Astrocyte (in vitro differentiated cells and primary cell): ENCODE measurements around the gene AMT. TPM values are rescaled to one million over a fixed set of nuclear protein-coding genes. Genes with fewer than 3 reads are reported as not detected.
"Not testable (repeated sequence)": the region's sequence is repeated elsewhere in the genome, so short reads cannot be mapped to it uniquely, and the experiment has no call there.

Experiments
- DNase-seq: peaks from one replicate; pipeline ENCODE4 v3.0.0-alpha.2; 2010; ENCODE audit warnings: low read depth
- FAIRE-seq: peaks from 2 replicates; lab custom pipeline; 2011; peaks lifted over from hg19 to GRCh38; lab: Jason Lieb, UNC
- H2AFZ ChIP-seq: 2 replicates; pipeline ENCODE4 v1.6.0; 2012; ENCODE audit warnings: low read depth, low read length, inconsistent platforms
- H3K27ac ChIP-seq: 2 replicates; pipeline ENCODE4 v1.5.1; 2011; ENCODE audit warnings: low read depth, low read length, inconsistent platforms
- H3K27me3 ChIP-seq: 2 replicates; pipeline ENCODE4 v1.6.0; 2011; ENCODE audit warnings: low read length, inconsistent platforms; ENCODE audit not compliant: insufficient read depth
- H3K36me3 ChIP-seq: 2 replicates; pipeline ENCODE4 v1.5.1; 2011; ENCODE audit warnings: low read length, inconsistent platforms; ENCODE audit not compliant: insufficient read depth
- H3K4me1 ChIP-seq: 2 replicates; pipeline ENCODE4 v1.5.1; 2011; ENCODE audit warnings: low read length, inconsistent platforms; ENCODE audit not compliant: insufficient read depth
- H3K4me2 ChIP-seq: 2 replicates; pipeline ENCODE4 v1.6.0; 2012; ENCODE audit warnings: low read length, inconsistent platforms
- H3K4me3 ChIP-seq: 2 replicates; pipeline ENCODE4 v1.5.1; 2011; ENCODE audit warnings: low read depth, mild to moderate bottlenecking, low read length, inconsistent platforms; ENCODE audit not compliant: insufficient read depth
- H3K79me2 ChIP-seq: 2 replicates; pipeline ENCODE4 v1.6.0; 2012; ENCODE audit warnings: mild to moderate bottlenecking, low read length, inconsistent platforms; ENCODE audit not compliant: insufficient read depth
- H3K9ac ChIP-seq: 2 replicates; pipeline ENCODE4 v1.6.0; 2012; ENCODE audit warnings: mild to moderate bottlenecking, low read length, inconsistent platforms
- H3K9me3 ChIP-seq: 2 replicates; pipeline ENCODE4 v1.5.1; 2012; ENCODE audit warnings: low read depth, mild to moderate bottlenecking, low read length, inconsistent platforms; ENCODE audit not compliant: insufficient read depth
- H4K20me1 ChIP-seq: 2 replicates; pipeline ENCODE4 v1.6.0; 2012; ENCODE audit warnings: low read length, inconsistent platforms; ENCODE audit not compliant: insufficient read depth
- H3K27ac Mint-ChIP-seq: one replicate; pipeline ENCODE4 v1.8.0; 2021; ENCODE audit warnings: mild to moderate bottlenecking, mixed read lengths; ENCODE audit not compliant: unreplicated experiment
- H3K27me3 Mint-ChIP-seq: one replicate; pipeline ENCODE4 v1.8.0; 2021; ENCODE audit warnings: low read depth, mixed read lengths; ENCODE audit not compliant: unreplicated experiment
- H3K36me3 Mint-ChIP-seq: one replicate; pipeline ENCODE4 v1.8.0; 2021; ENCODE audit warnings: low read depth, mixed read lengths; ENCODE audit not compliant: unreplicated experiment
- H3K4me1 Mint-ChIP-seq: one replicate; pipeline ENCODE4 v1.8.0; 2021; ENCODE audit warnings: low read depth, mixed read lengths; ENCODE audit not compliant: unreplicated experiment
- H3K4me3 Mint-ChIP-seq: one replicate; pipeline ENCODE4 v1.8.0; 2021; ENCODE audit warnings: mild to moderate bottlenecking, moderate library complexity, mixed read lengths; ENCODE audit not compliant: unreplicated experiment
- H3K9me3 Mint-ChIP-seq: one replicate; pipeline ENCODE4 v1.8.0; 2021; ENCODE audit warnings: mild to moderate bottlenecking, mixed read lengths; ENCODE audit not compliant: unreplicated experiment
- CTCF ChIP-seq: IDR thresholded peaks from 2 replicates; pipeline ENCODE4 v1.5.1; 2011; ENCODE audit warnings: low read depth, mild to moderate bottlenecking, inconsistent platforms, low read length, moderate library complexity; ENCODE audit not compliant: insufficient read depth
- EZH2 ChIP-seq: IDR thresholded peaks from 2 replicates; pipeline ENCODE4 v1.6.1; 2012; ENCODE audit warnings: mild to moderate bottlenecking, low read length, inconsistent platforms; ENCODE audit not compliant: insufficient read depth
- total RNA-seq: library from RNA; stranded (reverse); gene quantifications from 2 replicates; pipeline ENCODE4 v1.2.1, GENCODE V29; 2021

AMT gene
- total RNA-seq, 1 donor from 2014 or later, result 5.2 TPM

GRCh38 chr3:49401766-49402165, 20.5 kb downstream of the AMT start:
- Histone ChIP-seq H3K4me1 (peaks cover 7% of the 10 kb centered on the region), H2AFZ (no peak overlapping the region), H3K27ac (no peak overlapping the region), H3K27me3 (no peaks in the 10 kb centered on the region), H3K9ac (no peak overlapping the region), H3K4me2 (no peak overlapping the region), H3K4me3 (no peak overlapping the region), H3K36me3 (peaks cover 10% of the 10 kb centered on the region), H3K9me3 (no peaks in the 10 kb centered on the region), H4K20me1 (peaks cover 96% of the 10 kb centered on the region), H3K79me2 (peaks cover 99% of the 10 kb centered on the region)
- Mint-ChIP-seq H3K27me3 (no peaks in the 10 kb centered on the region), H3K4me3 (no peak overlapping the region), H3K36me3 (peaks cover 2% of the 10 kb centered on the region), H3K9me3 (no peaks in the 10 kb centered on the region), H3K4me1 (peaks cover 21% of the 10 kb centered on the region), H3K27ac (no peak overlapping the region)
- FAIRE-seq (no peak), DNase-seq (no peak)
- no peak for TF ChIP-seq EZH2
- no peak for TF ChIP-seq CTCF

GRCh38 chr3:49399461-49399860, 22.8 kb downstream of the AMT start:
- H3K4me2 ChIP-seq, result peak overlapping the region; percentile 8
- H3K9me3 ChIP-seq, result no peaks in the 10 kb centered on the region
- peaks cover 5% of the 10 kb centered on the region for H3K4me1 ChIP-seq
- H3K27ac ChIP-seq, result no peak overlapping the region
- H3K9ac ChIP-seq, result no peak overlapping the region
- peaks cover 99% of the 10 kb centered on the region for H3K79me2 ChIP-seq
- H3K4me3 Mint-ChIP-seq, result peak overlapping the region; percentile 50
- no peaks in the 10 kb centered on the region for H3K27me3 ChIP-seq
- peaks cover 21% of the 10 kb centered on the region for H3K4me1 Mint-ChIP-seq
- H2AFZ ChIP-seq, result no peak overlapping the region
- peaks cover 14% of the 10 kb centered on the region for H3K36me3 ChIP-seq
- TF ChIP-seq EZH2 (no peak), CTCF (no peak)
- peak overlapping the region; percentile 2 for H3K27ac Mint-ChIP-seq
- peaks cover 8% of the 10 kb centered on the region for H3K36me3 Mint-ChIP-seq
- H3K9me3 Mint-ChIP-seq, result no peaks in the 10 kb centered on the region
- H3K4me3 ChIP-seq, result no peak overlapping the region
- FAIRE-seq, result no peak
- peak; percentile 40 for DNase-seq
- H4K20me1 ChIP-seq, result peaks cover 97% of the 10 kb centered on the region
- no peaks in the 10 kb centered on the region for H3K27me3 Mint-ChIP-seq

GRCh38 chr3:49397470-49397869, 24.8 kb downstream of the AMT start:
- no peak overlapping the region for H2AFZ ChIP-seq
- H3K9ac ChIP-seq, result no peak overlapping the region
- peaks cover 5% of the 10 kb centered on the region for H3K4me1 ChIP-seq
- TF ChIP-seq CTCF, result no peak
- TF ChIP-seq EZH2, result no peak
- peak overlapping the region; percentile 7 for H3K4me3 Mint-ChIP-seq
- no peaks in the 10 kb centered on the region for H3K9me3 Mint-ChIP-seq
- no peak overlapping the region for H3K27ac ChIP-seq
- H3K27me3 ChIP-seq, result no peaks in the 10 kb centered on the region
- no peaks in the 10 kb centered on the region for H3K9me3 ChIP-seq
- H3K4me1 Mint-ChIP-seq, result peaks cover 26% of the 10 kb centered on the region
- H3K27me3 Mint-ChIP-seq, result no peaks in the 10 kb centered on the region
- H3K4me3 ChIP-seq, result no peak overlapping the region
- H3K36me3 Mint-ChIP-seq, result peaks cover 7% of the 10 kb centered on the region
- H4K20me1 ChIP-seq, result peaks cover 92% of the 10 kb centered on the region
- DNase-seq (no peak), FAIRE-seq (no peak)
- H3K27ac Mint-ChIP-seq, result peak overlapping the region; percentile 17
- H3K36me3 ChIP-seq, result peaks cover 14% of the 10 kb centered on the region
- no peak overlapping the region for H3K4me2 ChIP-seq
- H3K79me2 ChIP-seq, result peaks cover 95% of the 10 kb centered on the region

- H3K4me3 Mint-ChIP-seq, H3K27ac Mint-ChIP-seq, H3K27me3 Mint-ChIP-seq, DNase-seq, H3K9ac ChIP-seq, H2AFZ ChIP-seq, H3K9me3 Mint-ChIP-seq, H3K27me3 ChIP-seq, H3K27ac ChIP-seq, H3K4me3 ChIP-seq, FAIRE-seq, H3K36me3 ChIP-seq, H3K4me2 ChIP-seq, H3K9me3 ChIP-seq: not testable (repeated sequence)
- Mint-ChIP-seq H3K36me3 (peaks cover 12% of the 10 kb centered on the region), H3K4me1 (peaks cover 25% of the 10 kb centered on the region)
- Histone ChIP-seq H4K20me1 (peaks cover 91% of the 10 kb centered on the region), H3K79me2 (peaks cover 94% of the 10 kb centered on the region), H3K4me1 (peaks cover 11% of the 10 kb centered on the region)
Observed at GRCh38 chr3:49391310-49391709, 31.0 kb downstream of the AMT start.
